ENCODE results near the gene ABCA10.

Gene ABCA10

DNA sequence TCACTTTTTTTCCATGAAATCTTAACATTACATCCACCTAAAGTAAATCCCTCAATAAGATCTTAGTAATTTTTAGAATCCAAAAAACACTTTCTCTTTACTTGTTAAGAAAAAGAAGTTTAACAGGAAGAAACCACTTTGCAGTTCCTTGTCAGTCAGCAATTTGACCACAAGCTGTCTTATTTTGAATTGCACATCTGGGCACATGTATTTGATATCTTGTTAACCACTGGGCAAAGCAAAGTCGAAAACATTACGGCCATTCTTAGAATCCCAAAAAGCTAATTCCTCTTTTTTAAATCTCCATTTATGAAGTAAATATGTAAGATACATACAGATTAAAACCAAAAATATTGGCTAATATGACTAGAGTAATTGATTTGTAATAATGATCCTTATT is 1.1 kb downstream of the ABCA10 start:
- H3K4me2 ChIP-seq (ENCODE audit: low read depth, low read length, poor library complexity, severe bottlenecking), result no peak overlapping the region

DNA sequence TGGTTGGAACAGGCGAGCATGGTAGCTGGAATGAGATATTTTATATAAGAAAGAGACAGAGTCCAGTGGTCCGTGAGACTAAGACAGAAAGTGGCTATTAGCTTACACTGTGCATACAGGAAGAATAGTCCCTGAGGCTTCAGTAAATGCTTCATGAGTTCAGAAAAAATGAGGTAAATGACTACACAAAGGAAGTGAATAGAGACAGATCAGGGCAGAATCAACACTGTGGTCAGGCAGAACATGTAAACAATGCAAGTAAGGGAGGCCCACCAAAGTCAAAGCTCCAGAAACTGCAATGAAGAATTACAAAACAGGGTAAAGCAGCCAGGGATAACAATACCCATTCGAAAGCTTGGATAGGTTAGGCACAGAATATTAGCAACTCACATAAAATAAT is 4.8 kb downstream of the ABCA10 start:
- no peaks in the 10 kb centered on the region for H3K36me3 ChIP-seq (ENCODE audit: low read length)
- H3F3A ChIP-seq (ENCODE audit: insufficient read depth), result no peaks in the 10 kb centered on the region
- no peak overlapping the region for H3K9ac ChIP-seq (ENCODE audit: low read length)
- no peaks in the 10 kb centered on the region for H3K27me3 ChIP-seq (ENCODE audit: low read length)
- H3K9me2 ChIP-seq (replicated peaks; ENCODE audit: insufficient read depth, low read length), result no peaks in the 10 kb centered on the region
- no peaks in the 10 kb centered on the region for H3K9me3 ChIP-seq (ENCODE audit: insufficient read depth, low read length)
- H2AFZ ChIP-seq (ENCODE audit: low read depth, low read length, severe bottlenecking), result no peak overlapping the region
- no peak overlapping the region for H3K4me3 ChIP-seq (ENCODE audit: insufficient read depth, low read length, poor library complexity, severe bottlenecking)
- TF ChIP-seq CTCF (IDR thresholded peaks at IDR 0.05; ENCODE audit: insufficient read depth, low read length, poor library complexity, severe bottlenecking), result no peak
- TF ChIP-seq EZH2phosphoT487 (conservative IDR thresholded peaks at IDR 0.05; ENCODE audit: low read length), result no peak
- no peak overlapping the region for H3K4me2 ChIP-seq (ENCODE audit: low read depth, low read length, poor library complexity, severe bottlenecking)
- no peak overlapping the region for H3K27ac ChIP-seq (ENCODE audit: low read depth, low read length)
- H3K79me2 ChIP-seq (ENCODE audit: insufficient read depth, low read length), result no peaks in the 10 kb centered on the region
- H4K20me1 ChIP-seq (ENCODE audit: low read depth, low read length), result no peaks in the 10 kb centered on the region

More for the DNA sequence above, 1.1 kb downstream of the ABCA10 start:
- no peaks in the 10 kb centered on the region for H4K20me1 ChIP-seq (ENCODE audit: low read depth, low read length)
- TF ChIP-seq EZH2phosphoT487 (conservative IDR thresholded peaks at IDR 0.05; ENCODE audit: low read length) (no peak), CTCF (IDR thresholded peaks at IDR 0.05; ENCODE audit: insufficient read depth, low read length, poor library complexity, severe bottlenecking) (no peak)
- H3K9ac ChIP-seq (ENCODE audit: low read length), result no peak overlapping the region
- H3K36me3 ChIP-seq (ENCODE audit: low read length), result no peaks in the 10 kb centered on the region
- H3K4me3 ChIP-seq (ENCODE audit: insufficient read depth, low read length, poor library complexity, severe bottlenecking), result no peak overlapping the region
- no peaks in the 10 kb centered on the region for H3F3A ChIP-seq (ENCODE audit: insufficient read depth)
- H3K27me3 ChIP-seq (ENCODE audit: low read length), result no peaks in the 10 kb centered on the region
- H3K9me2 ChIP-seq (replicated peaks; ENCODE audit: insufficient read depth, low read length), result no peaks in the 10 kb centered on the region
- no peaks in the 10 kb centered on the region for H3K9me3 ChIP-seq (ENCODE audit: insufficient read depth, low read length)
- no peak overlapping the region for H3K27ac ChIP-seq (ENCODE audit: low read depth, low read length)
- H2AFZ ChIP-seq (ENCODE audit: low read depth, low read length, severe bottlenecking), result no peak overlapping the region
- no peaks in the 10 kb centered on the region for H3K79me2 ChIP-seq (ENCODE audit: insufficient read depth, low read length)

GRCh38 chr17:69222707-69223258 is 5.8 kb downstream of the ABCA10 start:
- no peak overlapping the region for H2AFZ ChIP-seq (ENCODE audit: low read depth, low read length, severe bottlenecking)
- H3K36me3 ChIP-seq (ENCODE audit: low read length), result no peaks in the 10 kb centered on the region
- no peak for TF ChIP-seq EZH2phosphoT487 (conservative IDR thresholded peaks at IDR 0.05; ENCODE audit: low read length)
- TF ChIP-seq CTCF (IDR thresholded peaks at IDR 0.05; ENCODE audit: insufficient read depth, low read length, poor library complexity, severe bottlenecking), result no peak
- no peaks in the 10 kb centered on the region for H3K9me3 ChIP-seq (ENCODE audit: insufficient read depth, low read length)
- no peak overlapping the region for H3K27ac ChIP-seq (ENCODE audit: low read depth, low read length)
- no peaks in the 10 kb centered on the region for H3F3A ChIP-seq (ENCODE audit: insufficient read depth)
- H3K4me3 ChIP-seq (ENCODE audit: insufficient read depth, low read length, poor library complexity, severe bottlenecking), result no peak overlapping the region
- H4K20me1 ChIP-seq (ENCODE audit: low read depth, low read length), result no peaks in the 10 kb centered on the region
- no peaks in the 10 kb centered on the region for H3K27me3 ChIP-seq (ENCODE audit: low read length)
- no peak overlapping the region for H3K9ac ChIP-seq (ENCODE audit: low read length)
- H3K9me2 ChIP-seq (replicated peaks; ENCODE audit: insufficient read depth, low read length), result no peaks in the 10 kb centered on the region
- H3K4me2 ChIP-seq (ENCODE audit: low read depth, low read length, poor library complexity, severe bottlenecking), result no peak overlapping the region
- no peaks in the 10 kb centered on the region for H3K79me2 ChIP-seq (ENCODE audit: insufficient read depth, low read length)
